T-cell (primary cell): Measurements from ENCODE around the gene RASGEF1B. TPM values are rescaled to one million over a fixed set of nuclear protein-coding genes. Genes with fewer than 3 reads are reported as not detected.
A peak's percentile ranks its signal among the peaks of the same experiment; 100 is the strongest.

Experiments
- ATAC-seq, 4 experiments: fragments of 200-7000 bp in 3 of 4; fragments of 150-1000 bp in 1 of 4; cut with Tn5 transposase; replicated peaks in 1 of 4; 1 replicate in 3 of 4; 2 replicates in 1 of 4; pipeline ENCODE4 v1.10.0; 2021; ENCODE audit warnings: moderate library complexity in 3 of 4, mild to moderate bottlenecking in 2 of 4, moderate number of reproducible peaks in 1 of 4
- CTCF ChIA-PET, 2 donors: fragments of 300-600 bp; sonication (Branson Sonifier 250); formaldehyde crosslinking; loops; one replicate each; lab custom pipeline; 2022; ENCODE audit warnings: antibody characterized with exemption in 2 of 2; lab: Charles Lee
- POLR2A ChIA-PET, 2 donors: fragments of 300-600 bp; sonication (Branson Sonifier 250); formaldehyde crosslinking; loops; one replicate each; lab custom pipeline; 2022; ENCODE audit warnings: antibody characterized with exemption in 2 of 2; lab: Charles Lee
- DNase-seq, 35 experiments: peaks; one replicate each; pipeline versions ENCODE4 v3.0.0 to v3.0.0-alpha.2; 2013 to 2023
- H3K27ac ChIP-seq: one replicate; pipeline ENCODE4 v1.5.1; 2013; ENCODE audit warnings: low read length
- H3K27me3 ChIP-seq, 2 experiments: replicated peaks in 1 of 2; 1 replicate in 1 of 2; 2 replicates in 1 of 2; pipeline versions ENCODE4 v1.6.1 to v1.7.0; 2013; ENCODE audit warnings: low read length in 1 of 2, mixed read lengths in 1 of 2; ENCODE audit not compliant: control insufficient read depth in 2 of 2, insufficient read depth in 2 of 2; ENCODE audit errors: extremely low read depth in 1 of 2
- H3K36me3 ChIP-seq, 2 donors: 1 replicate in 1 of 2; 2 replicates in 1 of 2; pipeline versions ENCODE4 v1.6.1 to v1.7.0; 2013; ENCODE audit warnings: low read length in 1 of 2; ENCODE audit not compliant: control insufficient read depth in 2 of 2, insufficient read depth in 1 of 2; ENCODE audit errors: extremely low read depth in 1 of 2
- H3K4me1 ChIP-seq, 2 experiments: 1 replicate in 1 of 2; 2 replicates in 1 of 2; pipeline versions ENCODE4 v1.6.1 to v1.7.0; 2013; ENCODE audit warnings: low read length in 2 of 2, mixed read lengths in 1 of 2; ENCODE audit not compliant: insufficient read depth in 2 of 2, control insufficient read depth in 1 of 2; ENCODE audit errors: extremely low read depth in 1 of 2
- H3K4me3 ChIP-seq, 2 donors: 1 replicate in 1 of 2; 2 replicates in 1 of 2; pipeline versions ENCODE4 v1.5.1 to v1.7.0; 2013; ENCODE audit warnings: mild to moderate bottlenecking in 2 of 2, low read length in 1 of 2, moderate library complexity in 1 of 2; ENCODE audit not compliant: control insufficient read depth in 1 of 2; ENCODE audit errors: extremely low read depth in 1 of 2
- H3K9me3 ChIP-seq: 2 replicates; pipeline ENCODE4 v1.7.0; 2013
- H3K27ac Mint-ChIP-seq, 2 donors: one replicate each; pipeline ENCODE4 v1.8.0; 2020 to 2021; ENCODE audit warnings: mild to moderate bottlenecking in 2 of 2, mixed read lengths in 2 of 2
- H3K27me3 Mint-ChIP-seq, 2 donors: one replicate each; pipeline ENCODE4 v1.8.0; 2021 to 2022; ENCODE audit warnings: mixed read lengths in 2 of 2
- H3K36me3 Mint-ChIP-seq: one replicate; pipeline ENCODE4 v1.8.0; 2021; ENCODE audit warnings: mixed read lengths
- H3K4me1 Mint-ChIP-seq, 3 donors: one replicate each; pipeline ENCODE4 v1.8.0; 2020 to 2022; ENCODE audit warnings: mixed read lengths in 3 of 3, mild to moderate bottlenecking in 1 of 3
- H3K4me3 Mint-ChIP-seq, 3 donors: one replicate each; pipeline ENCODE4 v1.8.0; 2020 to 2022; ENCODE audit warnings: mild to moderate bottlenecking in 3 of 3, mixed read lengths in 3 of 3, moderate library complexity in 3 of 3
- H3K9me3 Mint-ChIP-seq, 3 donors: one replicate each; pipeline ENCODE4 v1.8.0; 2020 to 2022; ENCODE audit warnings: mixed read lengths in 3 of 3
- WGBS: methylation state at CpG from one replicate; pipeline ENCODE4 v1.1.5; 2013; ENCODE audit warnings: missing lambda C conversion rate; ENCODE audit not compliant: insufficient coverage; 5-methylcytosine and 5-hydroxymethylcytosine counted together
- total RNA-seq, 35 experiments: library from RNA in 6 of 35; stranded (reverse) in 6 of 35; fragments of 120-200 nt in 1 of 35; gene quantifications; one replicate each; pipeline versions ENCODE4 v1.2.1 to v1.2.4 and lab custom pipeline; 2013 to 2026

RASGEF1B gene
- total RNA-seq, 5 donors from 2014 or later (not counting 1 experiment from before 2014, with no cell fraction given): 7.3 to 54.0 (median 8.1) TPM

- no peaks in the 10 kb centered on the region for H3K9me3 Mint-ChIP-seq
- Histone ChIP-seq H3K4me3 (no peak overlapping the region), H3K27me3 (no peaks in the 10 kb centered on the region), H3K4me1 (peaks cover 24 to 26% of the 10 kb centered on the region in 2 experiments), H3K27ac (no peak overlapping the region), H3K9me3 (no peaks in the 10 kb centered on the region), H3K36me3 (no peaks in the 10 kb centered on the region)
- no peaks in the 10 kb centered on the region for H3K27me3 Mint-ChIP-seq
- H3K4me1 Mint-ChIP-seq: peaks cover 28 to 52% (median 48%) of the 10 kb centered on the region in 3 donors
- H3K27ac Mint-ChIP-seq: no peak overlapping the region
- ChIA-PET CTCF (interaction anchor here in 1 of 2 donors (1.6 kb wide), 1 partner anchor 41 kb away, joined by 4 read pairs; no protein-coding TSS in a partner anchor), POLR2A (interaction anchor here in 1 of 2 donors (1.5 kb wide), 1 partner anchor 38 kb away, joined by 4 read pairs; no protein-coding TSS in a partner anchor)
- H3K4me3 Mint-ChIP-seq: no peak overlapping the region
- no CpG with 5 or more reads among the region's 2 CpGs for WGBS
- ATAC-seq (no peak), DNase-seq (no peak)
- H3K36me3 Mint-ChIP-seq: no peaks in the 10 kb centered on the region
These were observed 36.9 kb upstream of the RASGEF1B start for GRCh38 chr4:81508411-81509185.

DNA sequence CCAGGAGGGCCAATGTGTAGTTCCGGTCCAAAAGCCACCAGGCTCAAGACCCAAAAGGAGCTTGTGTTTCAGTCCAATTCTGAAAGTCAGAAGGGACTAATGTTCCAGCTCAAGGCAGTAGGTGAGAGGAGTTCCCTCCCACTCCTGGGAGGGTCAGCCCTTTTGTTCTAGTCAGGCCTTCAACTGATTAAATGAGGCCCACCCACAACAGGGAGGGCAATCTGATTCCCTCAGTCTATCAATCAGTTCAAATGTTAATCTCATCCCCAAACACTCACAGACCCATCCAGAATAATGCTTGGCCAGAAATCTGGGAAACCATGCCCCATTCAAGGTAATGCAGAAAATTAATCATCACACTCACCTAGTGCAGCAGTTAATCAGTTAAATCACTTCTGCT is 35.8 kb upstream of the RASGEF1B start:
- Histone ChIP-seq H3K27me3 (no peaks in the 10 kb centered on the region), H3K4me3 (no peak overlapping the region), H3K36me3 (no peaks in the 10 kb centered on the region), H3K9me3 (no peaks in the 10 kb centered on the region), H3K27ac (no peak overlapping the region), H3K4me1 (peaks cover 20 to 26% of the 10 kb centered on the region in 2 experiments)
- no CpG with 5 or more reads among the region's 1 CpG for WGBS
- POLR2A ChIA-PET: interaction anchor here in 1 of 2 donors (1.5 kb wide), 1 partner anchor 37 kb away, joined by 4 read pairs; no protein-coding TSS in a partner anchor
- H3K36me3 Mint-ChIP-seq: no peaks in the 10 kb centered on the region
- no peaks in the 10 kb centered on the region for H3K9me3 Mint-ChIP-seq
- CTCF ChIA-PET: interaction anchor here in 1 of 2 donors (1.6 kb wide), 1 partner anchor 40 kb away, joined by 4 read pairs; no protein-coding TSS in a partner anchor
- peaks cover 24 to 45% (median 42%) of the 10 kb centered on the region in 3 donors for H3K4me1 Mint-ChIP-seq
- H3K4me3 Mint-ChIP-seq: no peak overlapping the region
- H3K27ac Mint-ChIP-seq: no peak overlapping the region
- ATAC-seq (no peak), DNase-seq (no peak)
- H3K27me3 Mint-ChIP-seq: no peaks in the 10 kb centered on the region

DNA sequence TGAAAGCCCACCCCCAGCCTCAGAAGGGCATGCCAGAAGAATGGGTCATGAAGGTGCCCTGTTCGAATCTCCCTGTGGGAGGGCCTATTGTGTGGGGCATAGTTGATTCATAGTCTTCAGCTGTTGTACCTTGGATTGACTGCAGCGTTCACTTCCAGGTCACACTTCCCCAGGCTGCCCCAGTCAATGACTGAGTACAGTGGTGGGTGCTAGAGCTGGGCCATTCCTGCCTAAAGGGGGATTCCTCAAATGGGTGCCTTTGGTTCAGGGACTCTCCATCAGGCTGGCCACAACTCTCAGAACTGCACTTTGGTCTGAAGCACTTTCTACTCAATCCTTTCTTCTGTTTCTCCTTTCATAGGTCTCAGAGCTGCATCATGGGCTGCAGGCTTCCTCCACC is 35.0 kb upstream of the RASGEF1B start:
- Mint-ChIP-seq H3K9me3 (no peaks in the 10 kb centered on the region), H3K27me3 (no peaks in the 10 kb centered on the region), H3K36me3 (no peaks in the 10 kb centered on the region), H3K4me1 (peaks cover 24 to 46% (median 42%) of the 10 kb centered on the region in 3 donors), H3K27ac (peak overlapping the region in 1 of 2 donors; percentile 41), H3K4me3 (no peak overlapping the region)
- 80% methylated on average over 1 of the region's 2 CpGs for WGBS
- no peaks in the 10 kb centered on the region for H3K36me3 ChIP-seq
- no peaks in the 10 kb centered on the region for H3K27me3 ChIP-seq
- no peaks in the 10 kb centered on the region for H3K9me3 ChIP-seq
- H3K27ac ChIP-seq: no peak overlapping the region
- POLR2A ChIA-PET: interaction anchor here in 1 of 2 donors (1.7 kb wide), 1 partner anchor 34 kb away, joined by 3 read pairs; the partner anchor contains the start of gene RASGEF1B
- CTCF ChIA-PET: interaction anchor here (1.0 to 1.6 kb wide), 3 partner anchors 15 to 39 kb away, joined by 3 to 7 read pairs (median 4); no protein-coding TSS in a partner anchor
- H3K4me3 ChIP-seq: no peak overlapping the region
- no peak for ATAC-seq
- peak in 1 of 35 experiments; percentile 16 for DNase-seq
- peaks cover 20 to 26% of the 10 kb centered on the region in 2 experiments for H3K4me1 ChIP-seq

- no peaks in the 10 kb centered on the region for H3K9me3 Mint-ChIP-seq
- H3K4me1 ChIP-seq: peaks cover 20 to 26% of the 10 kb centered on the region in 2 experiments
- ATAC-seq: peak in 1 of 4 experiments; percentile 1
These were observed 34.0 kb upstream of the RASGEF1B start for GRCh38 chr4:81505726-81506125.

DNA sequence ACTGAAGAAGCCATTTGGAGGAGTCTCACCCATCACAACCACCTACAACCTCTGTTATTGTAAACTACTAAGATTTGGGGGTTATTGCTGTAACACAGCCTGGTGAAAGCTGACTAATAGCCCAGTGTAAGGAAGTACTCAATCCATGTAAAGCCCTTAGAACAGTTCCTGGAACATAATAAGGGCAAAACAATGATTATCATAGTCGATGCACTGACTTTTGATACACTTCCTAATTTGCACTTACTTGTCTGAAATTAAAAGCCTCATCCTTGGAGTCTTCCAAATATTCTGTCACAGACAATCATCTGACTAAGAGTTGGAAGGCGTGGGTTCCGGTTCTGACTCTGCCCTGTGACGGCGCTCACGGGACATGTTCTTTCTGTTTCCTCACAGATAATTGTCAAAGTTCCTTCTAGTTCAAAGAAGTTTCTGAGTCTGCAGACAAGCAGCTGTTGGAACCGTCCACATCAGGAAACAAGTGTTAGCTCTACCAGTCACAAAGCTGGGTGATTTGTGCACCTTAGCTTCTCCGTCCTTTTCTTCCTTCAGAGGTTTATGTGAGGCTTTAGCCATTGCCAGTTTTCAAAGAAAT is 33.4 kb upstream of the RASGEF1B start:
- peak; percentile 20 to 76 (median 55) for DNase-seq
- Mint-ChIP-seq H3K9me3 (no peaks in the 10 kb centered on the region), H3K27me3 (no peaks in the 10 kb centered on the region), H3K36me3 (no peaks in the 10 kb centered on the region), H3K27ac (peak overlapping the region; percentile 82 to 88), H3K4me3 (peak overlapping the region; percentile 53 to 59 (median 56)), H3K4me1 (peaks cover 24 to 45% (median 42%) of the 10 kb centered on the region in 3 donors)
- WGBS: 0% methylated on average over 2 of the region's 8 CpGs
- no peaks in the 10 kb centered on the region for H3K9me3 ChIP-seq
- ATAC-seq: peak; percentile 87 to 95 (median 92)
- peak overlapping the region in 1 of 2 donors; percentile 8 for H3K4me3 ChIP-seq
- no peaks in the 10 kb centered on the region for H3K27me3 ChIP-seq
- peak overlapping the region; percentile 67 for H3K27ac ChIP-seq
- H3K36me3 ChIP-seq: no peaks in the 10 kb centered on the region
- ChIA-PET CTCF (interaction anchor here (0.6 to 1.4 kb wide), 6 partner anchors 13 to 602 kb away, joined by 3 to 7 read pairs (median 5); no protein-coding TSS in a partner anchor), POLR2A (interaction anchor here (0.5 to 2.1 kb wide), 5 partner anchors 13 to 108 kb away, joined by 3 to 19 read pairs (median 4); partner anchors contain the start of gene RASGEF1B (in 2 of the 2))
- H3K4me1 ChIP-seq: peaks cover 20 to 26% of the 10 kb centered on the region in 2 experiments

More at GRCh38 chr4:81505726-81506125, 34.0 kb upstream of the RASGEF1B start:
- Histone ChIP-seq H3K36me3 (no peaks in the 10 kb centered on the region), H3K4me3 (no peak overlapping the region), H3K9me3 (no peaks in the 10 kb centered on the region), H3K27ac (peak overlapping the region; percentile 67), H3K27me3 (no peaks in the 10 kb centered on the region)
- Mint-ChIP-seq H3K4me3 (peak overlapping the region; percentile 53 to 59 (median 56)), H3K4me1 (peaks cover 24 to 47% (median 42%) of the 10 kb centered on the region in 3 donors), H3K27me3 (no peaks in the 10 kb centered on the region), H3K27ac (peak overlapping the region; percentile 82 to 88), H3K36me3 (no peaks in the 10 kb centered on the region)
- DNase-seq: no peak
- ChIA-PET CTCF (interaction anchor here in 1 of 2 donors (0.7 to 1.4 kb wide), 5 partner anchors 14 to 56 kb away, joined by 3 to 7 read pairs (median 5); no protein-coding TSS in a partner anchor), POLR2A (interaction anchor here (0.5 to 2.1 kb wide), 5 partner anchors 14 to 41 kb away, joined by 3 to 19 read pairs (median 4); partner anchors contain the start of gene RASGEF1B (in 2 of the 2))
- WGBS: no CpG with 5 or more reads among the region's 2 CpGs
